GM21526 (cell line): ENCODE measurements around the gene PRKACB.
"Not testable (repeated sequence)": the region's sequence is repeated elsewhere in the genome, so short reads cannot be mapped to it uniquely, and the experiment has no call there.

Experiments
- ATAC-seq: cut with Tn5 transposase; IDR thresholded peaks from one replicate; pipeline ENCODE4 v1.9.1; 2021; ENCODE audit warnings: moderate library complexity; ENCODE audit not compliant: unreplicated experiment, low FRiP score

Gene PRKACB

GRCh38 chr1:84143796-84144565, at the start of gene PRKACB:
Gene PRKACB (plus strand): TSS chr1:84144271. CDS start chr1:84144362, 91 bp downstream.
- peak; percentile 86 for ATAC-seq

DNA sequence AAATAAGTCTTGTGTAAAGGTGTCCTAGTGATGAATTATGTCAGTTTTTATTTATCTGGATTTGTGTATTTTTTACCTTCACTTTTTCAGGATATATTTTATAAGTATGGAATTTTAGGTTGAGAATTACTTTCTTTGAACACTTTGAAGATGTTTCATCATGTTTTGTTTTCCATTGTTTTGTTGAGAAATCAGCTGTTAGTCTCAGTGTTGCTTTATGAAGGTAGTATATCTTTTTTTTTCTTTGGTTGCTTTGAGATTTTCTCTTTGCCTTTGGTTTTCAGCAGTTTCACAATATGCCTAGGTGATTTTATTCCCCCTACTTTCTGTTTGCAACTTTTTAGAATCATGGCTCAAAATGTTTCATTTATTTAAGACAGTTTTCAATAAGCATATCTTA, 48.8 kb upstream of the PRKACB start:
- no peak for ATAC-seq

- no peak for ATAC-seq
Observed at GRCh38 chr1:84096176-84096575, 47.9 kb upstream of the PRKACB start.

DNA sequence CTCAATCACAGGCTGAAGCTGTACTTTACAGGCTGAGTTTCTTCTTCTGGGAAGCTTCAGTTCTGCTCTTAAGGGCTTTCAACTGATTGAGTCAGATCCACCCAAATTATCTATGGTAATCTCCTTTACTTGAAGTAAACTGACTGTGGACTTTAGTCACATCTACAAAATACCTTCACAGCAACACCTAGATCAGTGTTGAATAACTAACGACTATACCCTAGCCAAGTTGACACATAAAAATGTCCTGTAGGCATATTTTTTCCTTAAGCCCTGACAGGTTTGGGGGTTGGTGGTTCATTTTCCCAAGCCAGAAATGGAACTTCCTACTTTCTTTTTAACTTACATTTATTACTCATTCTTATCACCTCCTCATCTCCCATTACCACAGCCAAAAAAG, 42.9 kb upstream of the PRKACB start:
- ATAC-seq: no peak

GRCh38 chr1:84103197-84103992, 40.7 kb upstream of the PRKACB start:
- peak; percentile 73 for ATAC-seq

DNA sequence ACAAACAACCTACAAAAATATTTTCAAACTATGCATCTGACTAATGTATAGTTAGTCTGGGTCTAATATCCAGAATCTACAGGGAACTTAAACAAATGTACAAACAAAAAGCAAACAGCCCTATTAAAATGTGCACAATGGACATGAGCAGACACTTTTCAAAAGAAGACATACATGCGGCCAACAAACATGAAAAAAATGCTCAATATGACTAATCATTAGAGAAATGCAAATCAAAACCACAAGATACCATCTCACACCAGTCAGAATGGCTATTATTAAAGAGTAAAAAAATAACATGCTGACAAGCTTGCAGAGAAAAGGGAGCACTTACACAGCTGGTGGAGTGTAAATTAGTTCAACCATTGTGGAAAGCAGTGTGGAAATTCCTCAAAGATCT, 36.5 kb upstream of the PRKACB start:
- not testable (repeated sequence) for ATAC-seq

DNA sequence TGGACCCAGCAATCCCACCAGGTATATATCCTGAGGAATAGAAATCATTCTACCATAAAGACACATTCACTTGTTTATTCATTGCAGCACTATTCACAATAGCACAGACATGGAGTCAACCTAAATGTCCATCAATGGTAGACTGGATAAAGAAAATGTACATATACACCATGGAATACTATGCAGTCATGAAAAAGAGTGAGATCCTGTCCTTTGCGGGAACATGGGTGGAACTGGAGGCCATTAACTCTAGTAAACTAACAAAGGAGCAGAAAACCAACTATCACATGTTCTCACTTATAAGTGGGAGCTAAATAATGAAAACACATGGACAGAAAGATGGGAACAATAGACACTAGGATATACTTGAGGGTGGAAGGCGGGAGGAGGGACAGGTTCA, 36.1 kb upstream of the PRKACB start:
- ATAC-seq: no peak

DNA sequence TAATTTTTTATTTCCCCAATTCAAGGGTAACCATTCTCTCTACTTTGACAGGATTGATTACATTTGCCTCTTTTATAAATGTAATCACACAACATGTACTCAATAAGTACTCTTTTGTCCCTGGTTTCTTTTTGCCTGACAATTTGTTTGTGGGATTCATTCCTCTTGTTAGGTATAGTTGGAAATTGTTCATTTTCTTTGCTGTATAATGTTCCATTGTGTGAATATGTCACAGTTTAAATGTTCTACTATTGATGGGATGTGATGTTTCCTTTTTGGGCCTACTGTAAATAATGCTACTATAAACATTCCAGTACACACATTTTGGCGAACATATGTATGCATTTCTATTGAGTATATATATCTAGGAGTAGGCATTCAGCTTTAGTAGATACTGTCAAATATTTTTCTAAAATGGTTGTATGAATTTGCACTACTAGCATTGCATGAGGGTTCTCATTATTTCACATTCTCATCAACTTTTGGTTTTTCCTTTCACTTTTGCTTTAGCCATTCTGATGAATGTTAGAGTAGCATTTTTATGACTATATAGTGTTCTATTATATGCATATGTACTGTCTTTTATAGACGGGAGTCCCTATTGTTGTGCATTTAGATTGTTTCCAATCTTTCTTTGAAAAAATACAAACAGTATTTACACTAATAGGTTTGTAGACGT, 35.0 kb upstream of the PRKACB start:
- ATAC-seq: no peak

- no peak for ATAC-seq
Observed at GRCh38 chr1:84110629-84111028, 33.4 kb upstream of the PRKACB start.

GRCh38 chr1:84116558-84116957, 27.5 kb upstream of the PRKACB start:
- ATAC-seq: no peak

DNA sequence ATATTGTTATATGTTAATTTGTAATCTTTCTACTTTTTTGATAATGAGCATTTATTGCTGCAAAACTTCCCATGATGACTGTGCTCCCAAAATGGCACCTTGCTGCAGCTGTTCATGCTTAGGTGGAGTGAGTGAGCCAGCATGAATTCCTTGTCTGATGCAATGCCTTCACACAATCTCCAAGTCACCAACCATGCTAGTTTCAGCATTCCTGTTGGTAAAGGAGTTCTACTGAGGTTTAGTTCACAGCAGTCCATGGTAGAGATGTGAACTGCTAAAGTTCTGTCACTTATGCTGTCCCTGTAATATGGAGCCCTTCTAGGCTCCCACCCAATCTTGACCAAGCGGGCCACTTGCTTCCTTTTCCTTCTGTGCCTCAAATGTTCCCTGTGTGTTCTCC, 26.2 kb upstream of the PRKACB start:
- no peak for ATAC-seq

DNA sequence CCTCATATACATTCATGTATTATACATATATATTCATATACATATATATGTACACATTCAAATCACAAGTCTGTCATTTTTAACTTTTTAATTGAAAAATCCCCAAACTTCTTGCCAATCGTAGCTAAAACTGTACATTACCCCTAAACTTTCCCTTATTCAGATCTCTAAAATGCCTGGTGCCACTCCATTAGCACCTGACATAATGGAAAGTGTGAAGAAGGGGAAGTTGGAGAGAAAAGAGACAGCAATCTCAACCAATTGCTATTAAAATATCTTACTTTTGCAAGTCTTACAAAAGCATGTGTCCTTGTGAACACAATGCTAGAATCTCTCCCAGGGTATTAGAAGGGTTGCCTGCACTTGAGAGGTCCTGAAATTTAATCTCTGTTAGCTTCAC, 22.7 kb upstream of the PRKACB start:
- no peak for ATAC-seq

- no peak for ATAC-seq
Observed at GRCh38 chr1:84122780-84123382, 21.2 kb upstream of the PRKACB start.

DNA sequence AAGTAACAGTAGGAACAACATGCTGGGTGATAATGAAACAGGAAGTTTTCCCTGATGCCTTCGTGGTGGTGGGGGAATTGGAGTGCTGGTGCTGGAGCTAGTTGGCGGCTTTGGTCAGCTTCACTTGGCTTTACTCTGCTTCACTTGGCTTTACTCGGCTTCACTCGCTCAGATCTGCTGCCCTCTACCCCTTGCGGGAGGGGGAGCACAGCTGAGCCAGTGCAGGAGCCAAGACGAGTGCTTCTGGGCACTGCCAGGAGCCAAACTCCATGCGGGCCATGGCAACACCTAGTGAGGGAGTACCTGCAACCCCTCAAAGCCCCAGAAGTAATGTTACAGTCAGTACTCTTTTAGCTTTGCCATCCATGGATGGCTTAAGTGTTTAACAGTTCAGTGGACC, 10.6 kb upstream of the PRKACB start:
- no peak for ATAC-seq

- no peak for ATAC-seq
Observed at GRCh38 chr1:84135341-84135740, 8.7 kb upstream of the PRKACB start.

- ATAC-seq: no peak
Observed at GRCh38 chr1:84141182-84142003, 2.7 kb upstream of the PRKACB start.

DNA sequence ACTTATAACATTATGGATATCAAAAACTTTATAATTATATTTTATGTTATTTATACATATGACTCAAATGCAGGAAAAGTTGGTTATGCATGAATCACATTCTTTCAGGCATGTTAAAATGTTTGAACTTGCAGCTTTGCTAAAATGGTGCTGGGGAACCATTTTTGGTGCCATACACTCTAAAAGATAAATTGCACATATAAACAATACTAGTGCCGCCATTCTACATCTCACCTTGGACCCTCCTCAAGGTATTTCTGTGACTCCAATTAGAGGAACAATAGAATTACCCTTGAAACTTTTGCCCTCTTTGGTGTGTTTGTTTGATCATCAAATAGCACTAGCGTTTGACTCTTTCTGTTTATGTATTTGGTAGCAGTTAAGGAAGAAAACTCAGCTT, 997 bp downstream of the PRKACB start:
- ATAC-seq: no peak

- no peak for ATAC-seq
Observed at GRCh38 chr1:84146411-84147032, 2.5 kb downstream of the PRKACB start.

DNA sequence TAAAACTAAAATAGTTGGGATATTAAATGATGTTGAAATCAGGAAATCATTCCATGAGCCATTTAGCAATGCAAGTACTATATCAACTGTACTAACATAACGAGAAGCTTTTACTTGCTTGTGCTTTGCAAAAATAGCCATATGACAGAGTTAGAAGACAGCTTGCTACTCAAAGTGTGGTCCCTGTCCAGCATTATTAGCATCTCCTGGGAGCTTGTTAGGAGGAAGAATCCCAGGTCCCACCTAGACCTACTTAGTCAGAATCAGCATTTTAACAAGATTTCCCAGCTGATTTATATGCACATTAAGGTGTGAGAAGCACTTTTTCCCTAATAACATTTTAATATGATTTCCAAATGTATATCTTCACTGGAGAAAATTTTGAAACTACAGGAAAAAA, 4.7 kb downstream of the PRKACB start:
- no peak for ATAC-seq

GRCh38 chr1:84152649-84153056, 8.6 kb downstream of the PRKACB start:
- peak; percentile 87 for ATAC-seq
